ENCODE data around the gene PCDH12.

PCDH12 gene

GRCh38 chr5:141906517-141906916 lies 51.5 kb downstream of the PCDH12 start:
- no peak for DNase-seq (ENCODE audit: low read depth)
- no peak overlapping the region for H3K4me3 ChIP-seq (ENCODE audit: low read depth, low read length)
- no peak for TF ChIP-seq CTCF (IDR thresholded peaks at IDR 0.05; ENCODE audit: low read depth, low read length, missing control alignments)
- in situ Hi-C loops (cut with HindIII; ENCODE audit: low sequenced_read_pairs): no loop called here

GRCh38 chr5:141904551-141904950 lies 53.5 kb downstream of the PCDH12 start:
- in situ Hi-C loops (cut with HindIII; ENCODE audit: low sequenced_read_pairs): no loop called here
- no peak for DNase-seq (ENCODE audit: low read depth)
- TF ChIP-seq CTCF (IDR thresholded peaks at IDR 0.05; ENCODE audit: low read depth, low read length, missing control alignments): no peak
- H3K4me3 ChIP-seq (ENCODE audit: low read depth, low read length): no peak overlapping the region

- no peak overlapping the region for H3K4me3 ChIP-seq (ENCODE audit: low read depth, low read length)
- DNase-seq (ENCODE audit: low read depth): no peak
- TF ChIP-seq CTCF (IDR thresholded peaks at IDR 0.05; ENCODE audit: low read depth, low read length, missing control alignments): no peak
- in situ Hi-C loops (cut with HindIII; ENCODE audit: low sequenced_read_pairs): no loop called here
Observed at GRCh38 chr5:141903261-141903660, 54.7 kb downstream of the PCDH12 start.

DNA sequence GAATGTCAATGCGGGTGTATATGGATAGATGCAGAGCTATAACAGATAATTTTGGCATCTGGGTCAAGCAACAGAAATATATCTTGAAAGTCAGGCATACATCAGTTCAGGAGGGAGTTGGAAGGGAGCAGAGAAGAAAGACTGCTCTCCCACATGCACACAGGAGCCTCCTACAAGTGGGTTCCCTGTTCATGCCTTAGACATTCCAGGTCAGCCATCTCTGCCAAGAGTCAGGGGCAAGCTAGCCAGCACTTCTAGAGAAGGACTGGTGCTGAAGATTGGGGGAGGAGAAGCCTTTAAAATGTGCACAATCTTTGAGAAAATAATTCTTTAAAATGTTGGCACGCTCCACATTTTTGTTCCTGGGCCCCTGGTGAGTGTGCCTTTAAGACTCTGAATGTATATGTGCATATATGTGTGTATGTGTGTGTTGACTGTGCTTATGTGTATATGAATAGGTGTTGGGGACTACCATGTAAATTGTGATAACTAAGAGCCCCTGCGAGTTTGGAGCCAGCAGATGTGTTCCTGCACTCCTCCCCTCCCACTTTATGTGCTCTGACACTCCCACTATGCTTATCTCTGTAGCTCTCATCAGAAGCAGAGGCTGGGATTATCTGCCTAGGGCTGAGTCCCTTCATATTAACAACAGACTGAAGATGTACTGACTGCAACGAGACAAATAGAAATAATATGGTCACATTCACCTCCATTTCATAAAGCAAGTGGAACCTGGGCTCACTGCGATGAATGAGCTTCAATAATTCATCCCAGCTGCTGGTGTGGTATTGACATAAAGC lies 55.8 kb downstream of the PCDH12 start:
- TF ChIP-seq CTCF (IDR thresholded peaks at IDR 0.05; ENCODE audit: low read depth, low read length, missing control alignments): no peak
- DNase-seq (ENCODE audit: low read depth): no peak
- H3K4me3 ChIP-seq (ENCODE audit: low read depth, low read length): no peak overlapping the region
- in situ Hi-C loops (cut with HindIII; ENCODE audit: low sequenced_read_pairs): no loop called here

GRCh38 chr5:141898448-141899049 lies 59.5 kb downstream of the PCDH12 start:
- no peak for TF ChIP-seq CTCF (IDR thresholded peaks at IDR 0.05; ENCODE audit: low read depth, low read length, missing control alignments)
- no peak overlapping the region for H3K4me3 ChIP-seq (ENCODE audit: low read depth, low read length)
- no peak for DNase-seq (ENCODE audit: low read depth)
- in situ Hi-C loops (cut with HindIII; ENCODE audit: low sequenced_read_pairs): no loop called here

- no peak for DNase-seq (ENCODE audit: low read depth)
- in situ Hi-C loops (cut with HindIII; ENCODE audit: low sequenced_read_pairs): no loop called here
- TF ChIP-seq CTCF (IDR thresholded peaks at IDR 0.05; ENCODE audit: low read depth, low read length, missing control alignments): no peak
- H3K4me3 ChIP-seq (ENCODE audit: low read depth, low read length): no peak overlapping the region
Observed at GRCh38 chr5:141897425-141897824, 60.6 kb downstream of the PCDH12 start.
